Spinal cord (tissue), 10 donors: ENCODE results near the gene KIF26A. TPM values are rescaled to one million over a fixed set of nuclear protein-coding genes. Genes with fewer than 3 reads are reported as not detected.

Experiments used
- DNase-seq, 6 donors: peaks; one replicate each; pipeline versions ENCODE4 v3.0.0 to v3.0.0-alpha.2; 2013 to 2015; ENCODE audit warnings: low spot score in 6 of 6, low read depth in 4 of 6
- H3K27ac ChIP-seq: one replicate; pipeline ENCODE4 v1.5.1; 2013; ENCODE audit warnings: low read depth, low read length, control low read depth
- H3K27me3 ChIP-seq: one replicate; pipeline ENCODE4 v1.6.1; 2013; ENCODE audit warnings: low read length; ENCODE audit not compliant: control insufficient read depth, insufficient read depth
- H3K36me3 ChIP-seq: one replicate; pipeline ENCODE4 v1.6.1; 2013; ENCODE audit warnings: low read length; ENCODE audit not compliant: control insufficient read depth, insufficient read depth
- H3K4me1 ChIP-seq: one replicate; pipeline ENCODE4 v1.6.1; 2013; ENCODE audit warnings: low read length; ENCODE audit not compliant: control insufficient read depth, insufficient read depth
- H3K4me3 ChIP-seq: one replicate; pipeline ENCODE4 v1.5.1; 2013; ENCODE audit warnings: low read depth, low read length, control low read depth
- H3K9me3 ChIP-seq: one replicate; pipeline ENCODE4 v1.6.1; 2013; ENCODE audit warnings: low read length; ENCODE audit not compliant: control insufficient read depth, insufficient read depth
- WGBS: methylation state at CpG from one replicate; pipeline ENCODE4 v1.1.5; 2013; ENCODE audit warnings: missing lambda C conversion rate; ENCODE audit not compliant: insufficient coverage; 5-methylcytosine and 5-hydroxymethylcytosine counted together
- polyA plus RNA-seq, 2 donors: library from polyadenylated mRNA; unstranded; fragments of 120-200 nt; gene quantifications; one replicate each; pipeline ENCODE4 v1.2.1, GENCODE V29; 2013; ENCODE audit not compliant: insufficient read length in 2 of 2
- total RNA-seq, 2 donors: library from RNA; depleted of rRNA in 1 of 2; stranded (reverse); fragments of 120-200 nt in 1 of 2; fragments of >200 nt in 1 of 2; gene quantifications; one replicate each; pipeline versions ENCODE4 v1.2.3 to v1.2.4, GENCODE V29; 2013 to 2014
- donor health status: healthy.

The KIF26A gene
- total and polyA plus RNA-seq, 4 donors: 4.3 to 15.5 (median 10.0) TPM

- peaks cover 11% of the 10 kb centered on the region for H3K27me3 ChIP-seq
- no peak for DNase-seq
- H3K4me3 ChIP-seq: no peak overlapping the region
- peaks cover 11% of the 10 kb centered on the region for H3K4me1 ChIP-seq
- no peak overlapping the region for H3K27ac ChIP-seq
- 100% methylated on average over 1 of the region's 1 CpG for WGBS
- peaks cover 8% of the 10 kb centered on the region for H3K9me3 ChIP-seq
- no peaks in the 10 kb centered on the region for H3K36me3 ChIP-seq
Observed at GRCh38 chr14:104129556-104129955, 8.8 kb upstream of the KIF26A start.

GRCh38 chr14:104130974-104131651 is 7.3 kb upstream of the KIF26A start:
- Histone ChIP-seq H3K27me3 (peaks cover 26% of the 10 kb centered on the region), H3K4me1 (peaks cover 26% of the 10 kb centered on the region), H3K36me3 (no peaks in the 10 kb centered on the region), H3K4me3 (no peak overlapping the region), H3K9me3 (peaks cover 8% of the 10 kb centered on the region), H3K27ac (no peak overlapping the region)
- WGBS: 27% methylated on average over 11 of the region's 11 CpGs
- DNase-seq: peak in 5 of 6 donors; percentile 48 to 90 (median 73)

- Histone ChIP-seq H3K4me3 (no peak overlapping the region), H3K9me3 (peaks cover 8% of the 10 kb centered on the region), H3K36me3 (no peaks in the 10 kb centered on the region), H3K4me1 (peaks cover 32% of the 10 kb centered on the region), H3K27ac (no peak overlapping the region), H3K27me3 (peaks cover 32% of the 10 kb centered on the region)
- WGBS: 72% methylated on average over 19 of the region's 23 CpGs
- DNase-seq: no peak
Observed at GRCh38 chr14:104131968-104132732, 6.2 kb upstream of the KIF26A start.

GRCh38 chr14:104132981-104133380 is 5.4 kb upstream of the KIF26A start:
- DNase-seq: no peak
- Histone ChIP-seq H3K4me1 (peaks cover 40% of the 10 kb centered on the region), H3K27me3 (peaks cover 39% of the 10 kb centered on the region), H3K9me3 (peaks cover 8% of the 10 kb centered on the region), H3K36me3 (no peaks in the 10 kb centered on the region), H3K4me3 (no peak overlapping the region), H3K27ac (no peak overlapping the region)
- 22% methylated on average over 7 of the region's 7 CpGs for WGBS

GRCh38 chr14:104133496-104133895 is 4.9 kb upstream of the KIF26A start:
- Histone ChIP-seq H3K4me1 (peaks cover 42% of the 10 kb centered on the region), H3K36me3 (no peaks in the 10 kb centered on the region), H3K9me3 (peaks cover 8% of the 10 kb centered on the region), H3K27me3 (peaks cover 41% of the 10 kb centered on the region), H3K27ac (no peak overlapping the region), H3K4me3 (no peak overlapping the region)
- DNase-seq: no peak
- 85% methylated on average over 4 of the region's 9 CpGs for WGBS

- DNase-seq: peak in 1 of 6 donors; percentile 37
- 81% methylated on average over 5 of the region's 31 CpGs for WGBS
- H3K9me3 ChIP-seq: peaks cover 6% of the 10 kb centered on the region
- no peak overlapping the region for H3K4me3 ChIP-seq
- no peak overlapping the region for H3K27ac ChIP-seq
- no peaks in the 10 kb centered on the region for H3K36me3 ChIP-seq
- peaks cover 44% of the 10 kb centered on the region for H3K27me3 ChIP-seq
- H3K4me1 ChIP-seq: peaks cover 48% of the 10 kb centered on the region
Observed at GRCh38 chr14:104134061-104134965, 4.1 kb upstream of the KIF26A start.

GRCh38 chr14:104135121-104135903 is 3.1 kb upstream of the KIF26A start:
- 5% methylated on average over 47 of the region's 47 CpGs for WGBS
- H3K9me3 ChIP-seq: no peaks in the 10 kb centered on the region
- DNase-seq: peak in 2 of 6 donors; percentile 63 to 76
- H3K36me3 ChIP-seq: peaks cover under 1% of the 10 kb centered on the region
- H3K27ac ChIP-seq: no peak overlapping the region
- no peak overlapping the region for H3K4me3 ChIP-seq
- H3K4me1 ChIP-seq: peaks cover 58% of the 10 kb centered on the region
- peaks cover 54% of the 10 kb centered on the region for H3K27me3 ChIP-seq

GRCh38 chr14:104135904-104136471 is 2.4 kb upstream of the KIF26A start:
- Histone ChIP-seq H3K4me3 (no peak overlapping the region), H3K4me1 (peaks cover 60% of the 10 kb centered on the region), H3K36me3 (peaks cover 2% of the 10 kb centered on the region), H3K27ac (no peak overlapping the region), H3K27me3 (peaks cover 59% of the 10 kb centered on the region), H3K9me3 (no peaks in the 10 kb centered on the region)
- peak in 2 of 6 donors; percentile 65 to 70 for DNase-seq
- under 1% methylated on average over 78 of the region's 78 CpGs for WGBS
